Measurements from ENCODE around the gene NCAPH2. TPM values are rescaled to one million over a fixed set of nuclear protein-coding genes. Genes with fewer than 3 reads are reported as not detected.

Gene NCAPH2
- total and polyA plus RNA-seq, 9 of the 15 experiments (the other 6 are each of a cell fraction or from before 2014, with no cell fraction given) = 3.6 to 88.6 (median 32.4) TPM

DNA sequence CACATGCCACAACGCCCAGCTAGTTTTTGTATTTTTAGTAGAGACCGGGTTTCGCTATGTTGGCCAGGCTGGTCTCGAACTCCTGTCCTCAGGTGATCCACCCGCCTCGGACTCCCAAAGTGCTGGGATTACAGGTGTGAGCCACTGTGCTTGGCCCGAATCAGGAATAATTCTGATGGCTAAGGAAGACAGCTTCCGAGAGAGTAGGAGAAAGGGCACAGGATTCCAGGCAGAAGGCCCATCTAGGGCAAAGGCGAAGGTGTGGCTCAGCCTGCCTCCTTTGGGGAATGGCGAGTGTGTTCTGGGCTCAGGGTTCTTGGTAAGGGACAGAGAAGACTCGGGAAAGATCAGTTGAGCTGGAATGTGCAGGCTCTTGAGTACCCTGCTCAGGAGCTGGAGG is 56.3 kb downstream of the NCAPH2 start:
- FAIRE-seq (no peak), DNase-seq (ENCODE audit: extremely low read depth in 1 of 4, low spot score in 3 of 4) (no peak), ATAC-seq (no peak)
- Histone ChIP-seq H3K36me3 (ENCODE audit: control insufficient read depth, insufficient read depth, low read length) (no peaks in the 10 kb centered on the region), H3K27ac (ENCODE audit: extremely low read depth, low read depth, low read length) (no peak overlapping the region), H3K9me1 (ENCODE audit: control insufficient read depth, insufficient read depth, low read length) (no peaks in the 10 kb centered on the region), H3K9ac (ENCODE audit: insufficient read depth in 1 of 2, low read depth in 2 of 2, low read length in 2 of 2) (no peak overlapping the region), H3K9me3 (replicated peaks; ENCODE audit: control insufficient read depth, insufficient read depth, low read depth, low read length) (no peaks in the 10 kb centered on the region), H4K20me1 (replicated peaks; ENCODE audit: control insufficient read depth, insufficient read depth, low read length) (no peaks in the 10 kb centered on the region), H3K4me1 (replicated peaks in 1 of 2; ENCODE audit: control insufficient read depth in 2 of 2, insufficient read depth in 2 of 2, low read length in 2 of 2) (peaks cover 0 to 22% of the 10 kb centered on the region in 2 experiments; a peak in 3 of 5 replicates), H3K27me3 (ENCODE audit: control insufficient read depth in 2 of 2, insufficient read depth in 2 of 2, low read length in 2 of 2) (no peaks in the 10 kb centered on the region), H3K4me2 (ENCODE audit: insufficient read depth, low read length) (no peak overlapping the region), H3K4me3 (no peak overlapping the region), H3K79me2 (ENCODE audit: control insufficient read depth, insufficient read depth, low read length) (no peaks in the 10 kb centered on the region), H2AFZ (ENCODE audit: low read depth, low read length) (no peak overlapping the region)
- POLR2A ChIA-PET = interaction anchor here (0.6 to 1.1 kb wide), 3 partner anchors 10 to 83 kb away, joined by 3 read pairs; partner anchors contain the start of gene ADM2
- intact Hi-C loops (cut with micrococcal nuclease) = loop anchor here (5.0 kb wide), 1 partner anchor 37 kb away; the partner anchor contains the start of gene SCO2
- CTCF ChIA-PET (ENCODE audit: low intra/inter-chr PET ratio) = no interaction called here
- in situ Hi-C loops (cut with MboI) = no loop called here
- WGBS (ENCODE audit: insufficient coverage, low coverage, missing lambda C conversion rate) = 82% methylated on average over 8 of the region's 11 CpGs
- TF ChIP-seq XRCC3 (IDR thresholded peaks at IDR 0.05) (no peak), PTRF (tag; IDR thresholded peaks at IDR 0.05) (no peak), HCFC1 (IDR thresholded peaks at IDR 0.05; ENCODE audit: low read depth, low read length) (no peak), XRCC5 (IDR thresholded peaks at IDR 0.05; ENCODE audit: low read depth, low read length) (no peak), EZH2 (IDR thresholded peaks at IDR 0.05; ENCODE audit: borderline replicate concordance, low read depth, low read length) (no peak)
- no TSS peak for BruUV-seq (replicated peaks)

DNA sequence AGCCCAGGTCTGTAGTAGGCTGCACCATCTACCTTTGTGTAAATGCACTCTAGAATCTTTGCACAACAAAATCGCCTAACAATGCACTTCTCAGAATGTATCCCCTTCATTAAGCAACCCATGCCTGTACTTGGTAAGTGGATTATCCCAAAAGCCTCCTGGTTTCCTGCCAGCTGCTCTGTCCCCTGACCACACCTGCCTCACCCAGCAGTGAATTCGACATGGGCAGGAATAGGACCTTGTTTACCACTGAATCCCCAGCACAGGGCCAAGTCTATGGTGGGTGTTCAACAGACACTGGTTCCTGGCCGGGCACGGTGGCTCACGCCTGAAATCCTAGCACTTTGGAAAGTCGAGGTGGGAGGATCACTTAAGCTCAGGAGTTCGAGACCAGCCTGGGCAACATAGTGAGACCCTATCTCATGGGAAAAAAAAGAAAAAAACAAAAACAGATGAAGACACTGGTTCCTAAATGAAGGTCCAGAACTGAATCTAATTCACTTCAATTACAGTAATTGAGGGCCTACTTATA is 59.8 kb downstream of the NCAPH2 start:
- ATAC-seq = no peak
- Histone ChIP-seq H2AFZ (ENCODE audit: low read depth, low read length) (no peak overlapping the region), H3K36me3 (ENCODE audit: control insufficient read depth, insufficient read depth, low read length) (no peaks in the 10 kb centered on the region), H3K9me1 (ENCODE audit: control insufficient read depth, insufficient read depth, low read length) (no peaks in the 10 kb centered on the region), H3K4me1 (replicated peaks in 1 of 2; ENCODE audit: control insufficient read depth in 2 of 2, insufficient read depth in 2 of 2, low read length in 2 of 2) (peaks cover 0 to 20% of the 10 kb centered on the region in 2 experiments; a peak in 3 of 5 replicates), H3K4me2 (ENCODE audit: insufficient read depth, low read length) (no peak overlapping the region), H3K27ac (ENCODE audit: extremely low read depth, low read depth, low read length) (no peak overlapping the region), H3K9ac (ENCODE audit: insufficient read depth in 1 of 2, low read depth in 2 of 2, low read length in 2 of 2) (no peak overlapping the region), H3K27me3 (ENCODE audit: control insufficient read depth in 2 of 2, insufficient read depth in 2 of 2, low read length in 2 of 2) (no peaks in the 10 kb centered on the region), H3K9me3 (replicated peaks; ENCODE audit: control insufficient read depth, insufficient read depth, low read depth, low read length) (no peaks in the 10 kb centered on the region), H3K79me2 (ENCODE audit: control insufficient read depth, insufficient read depth, low read length) (no peaks in the 10 kb centered on the region), H3K4me3 (no peak overlapping the region), H4K20me1 (replicated peaks; ENCODE audit: control insufficient read depth, insufficient read depth, low read length) (no peaks in the 10 kb centered on the region)
- WGBS (ENCODE audit: insufficient coverage, low coverage, missing lambda C conversion rate) = 53% methylated on average over 4 of the region's 7 CpGs
- intact Hi-C loops (cut with micrococcal nuclease) (no loop called here), in situ Hi-C loops (cut with MboI) (loop anchor here (5.0 kb wide), 1 partner anchor 45 kb away; no protein-coding TSS in a partner anchor)
- POLR2A ChIA-PET = no interaction called here
- DNase-seq (ENCODE audit: extremely low read depth in 1 of 4, low spot score in 3 of 4) = no peak
- BruUV-seq (replicated peaks) = no TSS peak
- no peak for FAIRE-seq
- CTCF ChIA-PET (ENCODE audit: low intra/inter-chr PET ratio) = no interaction called here
- TF ChIP-seq, protein P1, sequence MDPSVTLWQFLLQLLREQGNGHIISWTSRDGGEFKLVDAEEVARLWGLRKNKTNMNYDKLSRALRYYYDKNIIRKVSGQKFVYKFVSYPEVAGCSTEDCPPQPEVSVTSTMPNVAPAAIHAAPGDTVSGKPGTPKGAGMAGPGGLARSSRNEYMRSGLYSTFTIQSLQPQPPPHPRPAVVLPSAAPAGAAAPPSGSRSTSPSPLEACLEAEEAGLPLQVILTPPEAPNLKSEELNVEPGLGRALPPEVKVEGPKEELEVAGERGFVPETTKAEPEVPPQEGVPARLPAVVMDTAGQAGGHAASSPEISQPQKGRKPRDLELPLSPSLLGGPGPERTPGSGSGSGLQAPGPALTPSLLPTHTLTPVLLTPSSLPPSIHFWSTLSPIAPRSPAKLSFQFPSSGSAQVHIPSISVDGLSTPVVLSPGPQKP (CRISPR knock-in tag; IDR thresholded peaks at IDR 0.05) = no peak
- TF ChIP-seq, protein P2, sequence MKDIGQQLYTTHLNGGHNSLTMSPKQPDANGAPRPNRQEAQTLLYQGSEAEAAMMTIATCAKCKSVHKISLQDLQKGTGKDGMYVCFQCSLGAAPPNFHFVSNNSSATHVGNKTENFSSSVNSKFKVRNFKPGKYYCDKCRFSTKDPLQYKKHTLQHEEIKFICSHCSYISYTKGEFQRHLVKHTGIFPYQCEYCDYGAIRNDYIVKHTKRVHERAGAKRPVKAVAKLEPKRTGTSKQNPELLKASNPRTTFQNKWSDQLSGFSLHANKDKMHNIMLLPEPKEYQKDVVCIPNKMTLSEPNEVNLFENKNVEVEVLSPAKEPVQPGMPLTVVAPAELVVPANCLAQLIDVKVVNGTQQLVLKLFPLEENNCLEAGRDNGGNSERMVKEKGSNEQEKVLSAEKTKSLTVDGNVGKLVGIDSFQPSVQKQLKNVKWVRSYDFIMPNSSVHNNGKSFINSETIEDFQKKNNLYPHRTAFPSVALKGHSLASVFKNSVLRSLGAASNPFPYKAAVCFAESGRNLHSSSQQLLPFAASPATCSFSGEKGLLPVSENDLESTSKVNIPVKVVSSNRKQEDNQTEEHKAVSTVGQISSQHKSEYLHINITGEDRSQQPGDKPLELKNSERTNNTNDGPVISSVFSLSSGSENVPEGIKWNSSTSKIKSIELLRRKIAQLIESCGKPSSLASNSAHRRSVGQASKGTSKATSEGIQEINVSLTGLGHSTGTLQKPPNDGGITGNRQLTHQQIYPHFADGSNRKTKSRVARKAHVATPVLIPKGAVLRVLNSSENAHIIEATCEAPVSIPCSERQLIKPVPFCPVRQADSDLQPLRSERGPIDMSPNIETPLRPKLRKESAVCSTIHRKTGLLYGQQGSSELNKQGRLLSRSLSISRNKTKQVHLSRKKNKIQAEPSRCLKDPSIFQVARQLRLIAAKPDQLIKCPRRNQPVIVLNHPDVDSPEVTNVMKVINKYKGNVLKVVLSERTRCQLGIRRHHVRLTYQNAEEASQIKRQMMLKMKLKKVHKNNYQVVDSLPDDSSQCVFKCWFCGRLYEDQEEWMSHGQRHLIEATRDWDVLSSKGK (CRISPR knock-in tag; IDR thresholded peaks at IDR 0.05) = no peak
- TF ChIP-seq, protein P3, sequence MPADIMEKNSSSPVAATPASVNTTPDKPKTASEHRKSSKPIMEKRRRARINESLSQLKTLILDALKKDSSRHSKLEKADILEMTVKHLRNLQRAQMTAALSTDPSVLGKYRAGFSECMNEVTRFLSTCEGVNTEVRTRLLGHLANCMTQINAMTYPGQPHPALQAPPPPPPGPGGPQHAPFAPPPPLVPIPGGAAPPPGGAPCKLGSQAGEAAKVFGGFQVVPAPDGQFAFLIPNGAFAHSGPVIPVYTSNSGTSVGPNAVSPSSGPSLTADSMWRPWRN (IDR thresholded peaks at IDR 0.05; ENCODE audit: low read depth) = no peak
- TF ChIP-seq ZNF644 (tag; IDR thresholded peaks at IDR 0.05; ENCODE audit: low read depth) = no peak
- no peak for TF ChIP-seq SMARCA4 (IDR thresholded peaks at IDR 0.05)
- TF ChIP-seq U2AF2 (optimal IDR thresholded peaks at IDR 0.05; ENCODE audit: low read depth, low read length) = no peak
- no peak for TF ChIP-seq POLR2A (conservative IDR thresholded peaks at IDR 0.05)
